Measurements from ENCODE around the gene PACSIN2. TPM values are rescaled to one million over a fixed set of nuclear protein-coding genes. Genes with fewer than 3 reads are reported as not detected.

The PACSIN2 gene
- total and polyA plus RNA-seq, 2 of the 13 experiments (the other 11 are each of a cell fraction or from before 2014, with no cell fraction given) = 54.1 to 68.8 TPM

DNA sequence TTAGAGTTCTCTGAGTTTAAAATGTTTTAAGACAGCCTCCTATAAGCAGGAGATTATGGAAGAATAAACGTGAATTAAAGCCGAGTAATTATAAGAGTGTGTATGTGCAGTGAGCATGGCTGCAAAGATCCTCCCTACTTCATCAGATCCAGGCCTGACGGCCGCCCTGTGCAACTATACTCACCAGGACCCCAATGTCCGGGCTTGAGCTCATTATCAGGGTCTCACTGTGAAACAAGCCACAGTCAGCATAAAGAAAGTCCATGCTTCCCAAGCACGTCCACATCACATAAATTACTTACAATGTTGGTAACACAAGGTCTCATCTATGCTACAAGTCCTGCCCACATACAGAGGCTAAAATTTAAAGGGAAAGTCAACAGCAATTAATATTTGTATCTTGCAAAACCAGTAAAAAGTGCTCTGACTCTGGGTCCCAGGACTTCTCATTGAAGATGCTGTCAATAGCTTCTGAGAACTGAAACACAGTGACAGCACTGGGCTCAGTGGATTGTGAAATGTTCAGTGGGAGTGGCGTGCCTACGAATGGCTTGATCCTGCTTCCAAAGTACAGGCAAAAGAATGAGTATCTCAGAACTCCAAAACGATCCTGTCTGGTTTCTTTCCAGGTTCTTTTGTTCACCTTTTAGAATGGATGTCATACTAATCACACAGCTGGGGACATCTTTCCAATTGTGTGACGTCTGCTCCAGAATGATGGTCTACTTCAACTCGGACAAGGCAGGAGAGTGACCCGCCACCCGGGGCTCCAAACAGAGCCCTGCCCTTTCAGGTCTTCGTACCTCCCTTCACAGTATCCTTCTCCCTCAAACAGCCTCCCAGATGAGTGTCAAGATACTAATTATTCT is 85.7 kb downstream of the PACSIN2 start:
- Histone ChIP-seq H3K9ac (ENCODE audit: insufficient read depth, low read depth, low read length) (no peak overlapping the region), H3K27me3 (ENCODE audit: control insufficient read depth in 1 of 2, insufficient read depth in 2 of 2, low read length in 2 of 2) (no peaks in the 10 kb centered on the region), H3K4me3 (replicated peaks in 1 of 3; ENCODE audit: insufficient read depth in 1 of 3, low read depth in 2 of 3, low read length in 3 of 3) (peak overlapping the region in 2 of 3 experiments; percentile 8 to 49; a peak in 2 of 6 replicates), H2AFZ (ENCODE audit: low read length) (no peak overlapping the region), H3K9me3 (ENCODE audit: low read length) (no peaks in the 10 kb centered on the region), H3K27ac (ENCODE audit: extremely low read length, insufficient read depth, low read length) (peak overlapping the region; percentile 65), H3K4me1 (ENCODE audit: insufficient read depth, low read length) (peaks cover 80% of the 10 kb centered on the region), H3K79me2 (ENCODE audit: insufficient read depth, low read length) (peaks cover 89% of the 10 kb centered on the region), H3K36me3 (replicated peaks in 1 of 2; ENCODE audit: control insufficient read depth in 1 of 2, insufficient read depth in 2 of 2, low read length in 2 of 2) (peaks cover 0 to 7% of the 10 kb centered on the region in 2 experiments; a peak in 3 of 5 replicates), H4K20me1 (ENCODE audit: insufficient read depth, low read length) (peaks cover 38% of the 10 kb centered on the region), H3K4me2 (ENCODE audit: low read depth, low read length) (peak overlapping the region; percentile 63)
- intact Hi-C loops (cut with micrococcal nuclease; ENCODE audit: unreplicated experiment) (loop anchor here (2.0 to 5.0 kb wide), 2 partner anchors 14 to 33 kb away; no protein-coding TSS in a partner anchor), in situ Hi-C loops (cut with HindIII; ENCODE audit: extremely low pct_ligation_motif_present, low pct_unique_long_range_greater_than_20kb) (no loop called here)
- peak; percentile 98 for FAIRE-seq
- peak; percentile 73 for DNase-seq (ENCODE audit: low spot score)
- POLR2A ChIA-PET = interaction anchor here (0.6 to 1.2 kb wide), 6 partner anchors 10 to 89 kb away, joined by 3 to 5 read pairs (median 4); no protein-coding TSS in a partner anchor
- BruUV-seq (replicated peaks) = no TSS peak
- ATAC-seq = peak; percentile 88
- WGBS (ENCODE audit: low lambda C conversion rate) = 39% methylated on average over 14 of the region's 14 CpGs
- CTCF ChIA-PET (ENCODE audit: low intra/inter-chr PET ratio, low total read pairs) = no interaction called here
- TF ChIP-seq ZNF782 (CRISPR knock-in tag; IDR thresholded peaks at IDR 0.05; ENCODE audit: borderline replicate concordance) = no peak
- TF ChIP-seq, protein P1, sequence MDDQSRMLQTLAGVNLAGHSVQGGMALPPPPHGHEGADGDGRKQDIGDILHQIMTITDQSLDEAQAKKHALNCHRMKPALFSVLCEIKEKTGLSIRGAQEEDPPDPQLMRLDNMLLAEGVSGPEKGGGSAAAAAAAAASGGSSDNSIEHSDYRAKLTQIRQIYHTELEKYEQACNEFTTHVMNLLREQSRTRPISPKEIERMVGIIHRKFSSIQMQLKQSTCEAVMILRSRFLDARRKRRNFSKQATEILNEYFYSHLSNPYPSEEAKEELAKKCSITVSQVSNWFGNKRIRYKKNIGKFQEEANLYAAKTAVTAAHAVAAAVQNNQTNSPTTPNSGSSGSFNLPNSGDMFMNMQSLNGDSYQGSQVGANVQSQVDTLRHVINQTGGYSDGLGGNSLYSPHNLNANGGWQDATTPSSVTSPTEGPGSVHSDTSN (CRISPR knock-in tag; IDR thresholded peaks at IDR 0.05; ENCODE audit: borderline replicate concordance) = no peak
- TF ChIP-seq ZC3H13 (CRISPR knock-in tag; IDR thresholded peaks at IDR 0.05) = no peak
- no peak for TF ChIP-seq ZNF746 (CRISPR knock-in tag; IDR thresholded peaks at IDR 0.05)
- TF ChIP-seq TP53 (CRISPR knock-in tag; conservative IDR thresholded peaks at IDR 0.05) = no peak
- TF ChIP-seq MEF2D (CRISPR knock-in tag; IDR thresholded peaks at IDR 0.05) = no peak
- TF ChIP-seq ZNF616 (CRISPR knock-in tag; IDR thresholded peaks at IDR 0.05; ENCODE audit: low read depth) = no peak
- TF ChIP-seq ZNF484 (CRISPR knock-in tag; IDR thresholded peaks at IDR 0.05; ENCODE audit: borderline replicate concordance, low read depth) = no peak
- no peak for TF ChIP-seq PLRG1 (conservative IDR thresholded peaks at IDR 0.05)
- TF ChIP-seq ZNF350 (CRISPR knock-in tag; IDR thresholded peaks at IDR 0.05; ENCODE audit: borderline replicate concordance, low read depth) = no peak; the same call in 1 of the 2 replicates
- 0 out of 2 replicates have a peak, but pooled peaks have one; percentile 14 for TF ChIP-seq ZNF652 (CRISPR knock-in tag; IDR thresholded peaks at IDR 0.05; ENCODE audit: borderline replicate concordance, low read depth)
- TF ChIP-seq ZNF605 (CRISPR knock-in tag; IDR thresholded peaks at IDR 0.05) = no peak
- no peak for TF ChIP-seq KLF15 (CRISPR knock-in tag; IDR thresholded peaks at IDR 0.05; ENCODE audit: borderline replicate concordance)
- TF ChIP-seq ZNF749 (CRISPR knock-in tag; IDR thresholded peaks at IDR 0.05; ENCODE audit: borderline replicate concordance) = no peak
- TF ChIP-seq FOSL2 (CRISPR knock-in tag; IDR thresholded peaks at IDR 0.05) = peak; percentile 38; the same call in 1 of the 2 replicates
- TF ChIP-seq ZNF253 (CRISPR knock-in tag; IDR thresholded peaks at IDR 0.05; ENCODE audit: borderline replicate concordance) = no peak
- no peak for TF ChIP-seq DR1 (CRISPR knock-in tag; IDR thresholded peaks at IDR 0.05)
- TF ChIP-seq ZNF556 (CRISPR knock-in tag; IDR thresholded peaks at IDR 0.05; ENCODE audit: borderline replicate concordance) = no peak
- peak; percentile 43; the same call in 1 of the 2 replicates for TF ChIP-seq MAFF (IDR thresholded peaks at IDR 0.05; ENCODE audit: low read depth, low read length)
- no peak for TF ChIP-seq NFYB (CRISPR knock-in tag; IDR thresholded peaks at IDR 0.05)
- TF ChIP-seq MTA3 (CRISPR knock-in tag; IDR thresholded peaks at IDR 0.05) = no peak
- TF ChIP-seq, protein P2, sequence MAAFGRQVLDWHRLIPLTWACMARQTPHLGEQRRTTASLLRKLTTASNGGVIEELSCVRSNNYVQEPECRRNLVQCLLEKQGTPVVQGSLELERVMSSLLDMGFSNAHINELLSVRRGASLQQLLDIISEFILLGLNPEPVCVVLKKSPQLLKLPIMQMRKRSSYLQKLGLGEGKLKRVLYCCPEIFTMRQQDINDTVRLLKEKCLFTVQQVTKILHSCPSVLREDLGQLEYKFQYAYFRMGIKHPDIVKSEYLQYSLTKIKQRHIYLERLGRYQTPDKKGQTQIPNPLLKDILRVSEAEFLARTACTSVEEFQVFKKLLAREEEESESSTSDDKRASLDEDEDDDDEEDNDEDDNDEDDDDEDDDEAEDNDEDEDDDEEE (CRISPR knock-in tag; IDR thresholded peaks at IDR 0.05) = no peak
- TF ChIP-seq MXI1 (IDR thresholded peaks at IDR 0.05; ENCODE audit: borderline replicate concordance, low read depth, low read length) = no peak
- TF ChIP-seq EEA1 (CRISPR knock-in tag; IDR thresholded peaks at IDR 0.05; ENCODE audit: borderline replicate concordance) = no peak
